DOHH2 (cell line): ENCODE results near the gene SIRT6.

Source experiments
- EZH2phosphoT487 ChIP-seq: fragments of 200-600 bp; sonication (generic); IDR thresholded peaks from 2 replicates; pipeline ENCODE4 v1.6.1; 2017; ENCODE audit warnings: borderline replicate concordance, mild to moderate bottlenecking, antibody characterized with exemption, low read length, moderate library complexity, mixed read lengths
- TF ChIP-seq, protein P1 (sequence below): fragments of 200-600 bp; sonication (generic); IDR thresholded peaks from one replicate; pipeline ENCODE4 v1.5.1; 2014; ENCODE audit warnings: antibody characterized with exemption, mild to moderate bottlenecking, low read depth, low read length; ENCODE audit not compliant: poor library complexity, severe bottlenecking

DNA sequence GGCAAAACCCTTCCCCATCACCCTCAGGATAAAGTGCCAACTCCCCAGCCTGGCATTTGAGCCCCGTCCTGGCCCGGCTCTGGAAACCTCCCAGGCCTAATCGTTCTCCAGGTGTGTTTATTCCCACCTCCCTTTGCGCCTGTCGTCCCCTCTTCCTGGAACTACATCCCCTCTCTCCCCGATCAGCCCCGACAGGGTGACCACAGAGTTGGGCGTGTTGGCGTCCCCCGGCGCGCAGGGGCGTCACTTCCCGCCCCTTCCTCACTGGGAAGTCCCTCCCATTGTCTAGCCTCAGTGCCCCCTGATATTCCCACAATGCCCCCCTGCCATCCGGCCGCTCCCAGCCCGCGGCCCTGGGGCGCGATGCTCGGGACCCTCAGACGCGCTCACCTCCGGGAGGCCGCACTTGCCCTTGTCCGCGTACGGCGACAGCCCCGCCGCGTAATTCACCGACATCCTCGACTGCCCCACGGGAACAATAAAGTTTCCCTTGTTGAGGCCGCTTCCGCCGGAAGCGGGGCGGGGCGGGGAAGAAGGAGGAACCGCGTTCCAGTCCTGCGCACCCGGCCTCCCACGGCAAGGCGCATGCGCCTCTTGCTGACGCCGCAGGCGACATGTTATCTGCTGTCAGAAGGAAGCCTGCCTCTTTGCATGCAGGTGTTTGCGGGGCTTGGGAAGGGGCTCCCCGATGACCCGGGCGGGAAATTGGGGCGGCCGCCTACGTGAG is at the start of gene SIRT6, which contains the start of gene ANKRD24:
- no peak for TF ChIP-seq EZH2phosphoT487
- TF ChIP-seq, protein P1, sequence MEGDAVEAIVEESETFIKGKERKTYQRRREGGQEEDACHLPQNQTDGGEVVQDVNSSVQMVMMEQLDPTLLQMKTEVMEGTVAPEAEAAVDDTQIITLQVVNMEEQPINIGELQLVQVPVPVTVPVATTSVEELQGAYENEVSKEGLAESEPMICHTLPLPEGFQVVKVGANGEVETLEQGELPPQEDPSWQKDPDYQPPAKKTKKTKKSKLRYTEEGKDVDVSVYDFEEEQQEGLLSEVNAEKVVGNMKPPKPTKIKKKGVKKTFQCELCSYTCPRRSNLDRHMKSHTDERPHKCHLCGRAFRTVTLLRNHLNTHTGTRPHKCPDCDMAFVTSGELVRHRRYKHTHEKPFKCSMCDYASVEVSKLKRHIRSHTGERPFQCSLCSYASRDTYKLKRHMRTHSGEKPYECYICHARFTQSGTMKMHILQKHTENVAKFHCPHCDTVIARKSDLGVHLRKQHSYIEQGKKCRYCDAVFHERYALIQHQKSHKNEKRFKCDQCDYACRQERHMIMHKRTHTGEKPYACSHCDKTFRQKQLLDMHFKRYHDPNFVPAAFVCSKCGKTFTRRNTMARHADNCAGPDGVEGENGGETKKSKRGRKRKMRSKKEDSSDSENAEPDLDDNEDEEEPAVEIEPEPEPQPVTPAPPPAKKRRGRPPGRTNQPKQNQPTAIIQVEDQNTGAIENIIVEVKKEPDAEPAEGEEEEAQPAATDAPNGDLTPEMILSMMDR: no peak
